ENCODE measurements around the gene GRK3. TPM values are rescaled to one million over a fixed set of nuclear protein-coding genes. Genes with fewer than 3 reads are reported as not detected.

GRK3 gene
- total and polyA plus RNA-seq, 2 donors (not counting 3 experiments of a cell fraction or from before 2014, with no cell fraction given), result 0.68 to 4.4 TPM

DNA sequence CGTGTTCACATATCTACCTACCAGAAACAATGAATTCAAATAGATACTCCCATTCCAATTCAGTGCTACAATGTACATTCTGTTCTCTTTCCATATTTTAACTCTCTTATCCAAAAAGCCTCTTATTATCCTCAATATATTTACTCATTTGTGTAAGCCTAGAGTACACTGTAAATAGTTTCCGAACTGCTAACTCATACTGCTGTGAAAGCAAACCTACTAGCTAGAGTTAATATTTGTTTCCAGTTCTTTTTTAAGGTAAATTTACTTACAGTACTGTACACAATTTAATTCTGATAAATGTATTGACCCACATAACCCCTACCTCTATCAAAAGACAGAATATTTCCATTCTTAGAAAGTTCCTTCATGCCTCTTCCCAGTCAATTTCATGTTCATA, 71.8 kb downstream of the GRK3 start:
- Histone ChIP-seq H3K9ac (replicated peaks; ENCODE audit: extremely low read depth, insufficient read depth, low read length) (no peak overlapping the region), H3K4me1 (ENCODE audit: control insufficient read depth, extremely low read depth, insufficient read depth, low read length) (no peaks in the 10 kb centered on the region), H3K4me3 (replicated peaks in 1 of 3; ENCODE audit: insufficient read depth in 1 of 3, low read depth in 1 of 3, low read length in 3 of 3) (no peak overlapping the region), H2AFZ (ENCODE audit: low read depth, low read length) (no peak overlapping the region), H4K20me1 (replicated peaks; ENCODE audit: control insufficient read depth, extremely low read depth, insufficient read depth, low read length) (no peaks in the 10 kb centered on the region), H3K27me3 (ENCODE audit: control insufficient read depth in 2 of 2, insufficient read depth in 2 of 2, low read length in 2 of 2) (no peaks in the 10 kb centered on the region), H3K27ac (ENCODE audit: insufficient read depth, low read depth, low read length) (no peak overlapping the region), H3K4me2 (ENCODE audit: insufficient read depth, low read length) (no peak overlapping the region), H3K36me3 (ENCODE audit: control insufficient read depth in 2 of 2, extremely low read depth in 1 of 2, insufficient read depth in 2 of 2, low read length in 2 of 2) (no peaks in the 10 kb centered on the region), H3K9me1 (replicated peaks; ENCODE audit: control insufficient read depth, extremely low read depth, insufficient read depth, low read length) (no peaks in the 10 kb centered on the region), H3K79me2 (ENCODE audit: control insufficient read depth, insufficient read depth, low read length) (no peaks in the 10 kb centered on the region), H3K9me3 (replicated peaks; ENCODE audit: control insufficient read depth, insufficient read depth, low read length) (no peaks in the 10 kb centered on the region)
- BruUV-seq (replicated peaks), result no TSS peak
- POLR2A ChIA-PET, result no interaction called here
- dilution Hi-C loops (cut with MboI; ENCODE audit: extremely low pct_ligation_motif_present, low sequenced_read_pairs) (no loop called here), intact Hi-C loops (cut with micrococcal nuclease) (no loop called here)
- DNase-seq (ENCODE audit: low read depth, low spot score) (no peak), FAIRE-seq (no peak)
- no peak for TF ChIP-seq POLR2AphosphoS5 (IDR thresholded peaks at IDR 0.05; ENCODE audit: insufficient read depth, low read depth, low read length)
- no peak for TF ChIP-seq JUN (IDR thresholded peaks at IDR 0.05; ENCODE audit: borderline replicate concordance, insufficient read depth, insufficient read length, low read depth)
- TF ChIP-seq, protein P1, sequence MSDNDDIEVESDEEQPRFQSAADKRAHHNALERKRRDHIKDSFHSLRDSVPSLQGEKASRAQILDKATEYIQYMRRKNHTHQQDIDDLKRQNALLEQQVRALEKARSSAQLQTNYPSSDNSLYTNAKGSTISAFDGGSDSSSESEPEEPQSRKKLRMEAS (IDR thresholded peaks at IDR 0.05; ENCODE audit: insufficient read depth, insufficient read length), result no peak
- TF ChIP-seq FOS (IDR thresholded peaks at IDR 0.05; ENCODE audit: borderline replicate concordance, insufficient read depth, low read length), result no peak
- no peak for TF ChIP-seq MYC (IDR thresholded peaks at IDR 0.05; ENCODE audit: low read depth, low read length)
- TF ChIP-seq, protein P2, sequence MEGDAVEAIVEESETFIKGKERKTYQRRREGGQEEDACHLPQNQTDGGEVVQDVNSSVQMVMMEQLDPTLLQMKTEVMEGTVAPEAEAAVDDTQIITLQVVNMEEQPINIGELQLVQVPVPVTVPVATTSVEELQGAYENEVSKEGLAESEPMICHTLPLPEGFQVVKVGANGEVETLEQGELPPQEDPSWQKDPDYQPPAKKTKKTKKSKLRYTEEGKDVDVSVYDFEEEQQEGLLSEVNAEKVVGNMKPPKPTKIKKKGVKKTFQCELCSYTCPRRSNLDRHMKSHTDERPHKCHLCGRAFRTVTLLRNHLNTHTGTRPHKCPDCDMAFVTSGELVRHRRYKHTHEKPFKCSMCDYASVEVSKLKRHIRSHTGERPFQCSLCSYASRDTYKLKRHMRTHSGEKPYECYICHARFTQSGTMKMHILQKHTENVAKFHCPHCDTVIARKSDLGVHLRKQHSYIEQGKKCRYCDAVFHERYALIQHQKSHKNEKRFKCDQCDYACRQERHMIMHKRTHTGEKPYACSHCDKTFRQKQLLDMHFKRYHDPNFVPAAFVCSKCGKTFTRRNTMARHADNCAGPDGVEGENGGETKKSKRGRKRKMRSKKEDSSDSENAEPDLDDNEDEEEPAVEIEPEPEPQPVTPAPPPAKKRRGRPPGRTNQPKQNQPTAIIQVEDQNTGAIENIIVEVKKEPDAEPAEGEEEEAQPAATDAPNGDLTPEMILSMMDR (IDR thresholded peaks at IDR 0.05; ENCODE audit: extremely low read depth in 1 of 2, insufficient read depth in 1 of 2, low read depth in 1 of 2, low read length in 2 of 2), result no peak
- no peak for TF ChIP-seq POLR2A (IDR thresholded peaks at IDR 0.05; ENCODE audit: low read depth, low read length)
- TF ChIP-seq EZH2 (IDR thresholded peaks at IDR 0.05; ENCODE audit: borderline replicate concordance, low read depth, low read length, severe bottlenecking), result no peak
- CTCF ChIA-PET, result no interaction called here
